ENCODE data around the gene SERPINA1.
"Not testable (repeated sequence)": the region's sequence is repeated elsewhere in the genome, so short reads cannot be mapped to it uniquely, and the experiment has no call there.

SERPINA1 gene

GRCh38 chr14:94346065-94346786 lies 42.2 kb downstream of the SERPINA1 start:
- DNase-seq (ENCODE audit: low read depth) = not testable (repeated sequence)

GRCh38 chr14:94345344-94346064 lies 42.9 kb downstream of the SERPINA1 start:
- DNase-seq (ENCODE audit: low read depth) = no peak

GRCh38 chr14:94344389-94344788 lies 44.0 kb downstream of the SERPINA1 start:
- DNase-seq (ENCODE audit: low read depth) = no peak

- no peak for DNase-seq (ENCODE audit: low read depth)
Measured at GRCh38 chr14:94343238-94344005, 45.0 kb downstream of the SERPINA1 start.

- no peak for DNase-seq (ENCODE audit: low read depth)
Measured at GRCh38 chr14:94342334-94342934, 46.0 kb downstream of the SERPINA1 start.

GRCh38 chr14:94341656-94342333 lies 46.6 kb downstream of the SERPINA1 start:
- no peak for DNase-seq (ENCODE audit: low read depth)

- DNase-seq (ENCODE audit: low read depth) = no peak
Measured at GRCh38 chr14:94340533-94340932, 47.9 kb downstream of the SERPINA1 start.

GRCh38 chr14:94338023-94338422 lies 50.4 kb downstream of the SERPINA1 start:
- no peak for DNase-seq (ENCODE audit: low read depth)

- DNase-seq (ENCODE audit: low read depth) = no peak
Measured at GRCh38 chr14:94337274-94337673, 51.1 kb downstream of the SERPINA1 start.

GRCh38 chr14:94334872-94335271 lies 53.5 kb downstream of the SERPINA1 start:
- no peak for DNase-seq (ENCODE audit: low read depth)

- no peak for DNase-seq (ENCODE audit: low read depth)
Measured at GRCh38 chr14:94332587-94332986, 55.8 kb downstream of the SERPINA1 start.

GRCh38 chr14:94332063-94332583 lies 56.3 kb downstream of the SERPINA1 start:
- no peak for DNase-seq (ENCODE audit: low read depth)

GRCh38 chr14:94331462-94331861 lies 56.9 kb downstream of the SERPINA1 start:
- DNase-seq (ENCODE audit: low read depth) = no peak

GRCh38 chr14:94330857-94331256 lies 57.5 kb downstream of the SERPINA1 start:
- DNase-seq (ENCODE audit: low read depth) = no peak

GRCh38 chr14:94330432-94330831 lies 58.0 kb downstream of the SERPINA1 start:
- DNase-seq (ENCODE audit: low read depth) = no peak

GRCh38 chr14:94329857-94330256 lies 58.5 kb downstream of the SERPINA1 start:
- DNase-seq (ENCODE audit: low read depth) = no peak

- DNase-seq (ENCODE audit: low read depth) = no peak
Measured at GRCh38 chr14:94328196-94328595, 60.2 kb downstream of the SERPINA1 start.

All from activated T-helper 1 cell treated with Interleukin-2 at 50 U/mL for 16 hours (primary cell).